HEK293 (cell line): Measurements from ENCODE around the gene RNF135.
"Not testable (repeated sequence)": the region's sequence is repeated elsewhere in the genome, so short reads cannot be mapped to it uniquely, and the experiment has no call there.

ENCODE experiments used
- CTCF ChIA-PET: fragments of 350-600 bp; formaldehyde crosslinking; extraction: SDS; loops from one replicate; lab custom pipeline; 2021; ENCODE audit warnings: antibody characterized with exemption; lab: Yijun Ruan, JAX
- POLR2A ChIA-PET: fragments of 300-600 bp; formaldehyde crosslinking; extraction: SDS; loops from one replicate; lab custom pipeline; 2020; ENCODE audit warnings: antibody characterized with exemption, inconsistent platforms; lab: Yijun Ruan, JAX
- H3K27ac ChIP-seq: fragments of 200-500 bp; sonication (Bioruptor generic); 2 replicates; pipeline ENCODE4 v1.5.1; 2014; ENCODE audit warnings: low read depth, low read length, control low read depth, inconsistent platforms; ENCODE audit errors: extremely low read depth
- H3K36me3 ChIP-seq, 2 experiments: fragments of 200-500 bp in 1 of 2; sonication (Bioruptor generic) in 1 of 2; 1 replicate in 1 of 2; 2 replicates in 1 of 2; pipeline ENCODE4 v1.5.1; 2014 to 2017; ENCODE audit warnings: inconsistent platforms in 2 of 2, low read length in 2 of 2; ENCODE audit not compliant: control insufficient read depth in 2 of 2, insufficient read depth in 1 of 2
- H3K4me1 ChIP-seq: fragments of 200-500 bp; sonication (Bioruptor generic); 2 replicates; pipeline ENCODE4 v1.5.1; 2014; ENCODE audit warnings: mild to moderate bottlenecking, low read length, inconsistent platforms; ENCODE audit not compliant: control insufficient read depth, insufficient read depth
- H3K4me3 ChIP-seq: 2 replicates; pipeline ENCODE4 v1.5.1; 2011; ENCODE audit warnings: low read depth, mild to moderate bottlenecking, control low read depth, low read length, moderate library complexity
- H3K9me3 ChIP-seq: fragments of 200-500 bp; sonication (Bioruptor generic); 2 replicates; pipeline ENCODE4 v1.5.1; 2014; ENCODE audit warnings: low read depth, low read length, inconsistent platforms; ENCODE audit not compliant: control insufficient read depth, insufficient read depth
- BCL11A ChIP-seq: fragments of 450-650 bp; formaldehyde crosslinking; IDR thresholded peaks from 2 replicates; pipeline ENCODE4 v1.5.1; 2016; ENCODE audit warnings: low read depth, missing biosample characterization, missing genetic modification characterization
- KLF1 ChIP-seq: fragments of 450-650 bp; formaldehyde crosslinking; IDR thresholded peaks from 2 replicates; pipeline ENCODE4 v1.5.1; 2016; ENCODE audit warnings: missing biosample characterization, missing genetic modification characterization
- SCRT2 ChIP-seq: fragments of 450-650 bp; formaldehyde crosslinking; IDR thresholded peaks from 2 replicates; pipeline ENCODE4 v1.5.1; 2016; ENCODE audit warnings: missing biosample characterization, missing genetic modification characterization
- ZBTB17 ChIP-seq: fragments of 450-650 bp; formaldehyde crosslinking; IDR thresholded peaks from 2 replicates; pipeline ENCODE4 v1.5.1; 2016; ENCODE audit warnings: missing biosample characterization, missing genetic modification characterization
- ZBTB26 ChIP-seq: fragments of 450-650 bp; formaldehyde crosslinking; optimal IDR thresholded peaks from 2 replicates; pipeline ENCODE3; 2016; ENCODE audit warnings: missing biosample characterization, mild to moderate bottlenecking, missing genetic modification characterization
- ZFP69B ChIP-seq: fragments of 450-650 bp; formaldehyde crosslinking; IDR thresholded peaks from 2 replicates; pipeline ENCODE4 v1.5.1; 2016; ENCODE audit warnings: missing biosample characterization, missing genetic modification characterization
- ZIC2 ChIP-seq: fragments of 450-650 bp; formaldehyde crosslinking; IDR thresholded peaks from 2 replicates; pipeline ENCODE4 v1.5.1; 2016; ENCODE audit warnings: missing biosample characterization, missing genetic modification characterization
- ZNF2 ChIP-seq: fragments of 450-650 bp; formaldehyde crosslinking; IDR thresholded peaks from 2 replicates; pipeline ENCODE4 v1.5.1; 2016; ENCODE audit warnings: missing biosample characterization, missing genetic modification characterization
- ZNF302 ChIP-seq: fragments of 450-650 bp; formaldehyde crosslinking; IDR thresholded peaks from 2 replicates; pipeline ENCODE4 v1.5.1; 2016; ENCODE audit warnings: missing biosample characterization, missing genetic modification characterization, low read depth
- ZNF341 ChIP-seq: fragments of 450-650 bp; formaldehyde crosslinking; IDR thresholded peaks from 2 replicates; pipeline ENCODE4; 2016; ENCODE audit warnings: low read depth, missing biosample characterization, missing genetic modification characterization
- ZNF416 ChIP-seq: fragments of 450-650 bp; formaldehyde crosslinking; IDR thresholded peaks from 2 replicates; pipeline ENCODE4 v1.5.1; 2016; ENCODE audit warnings: missing biosample characterization, missing genetic modification characterization
- ZNF510 ChIP-seq: fragments of 450-650 bp; formaldehyde crosslinking; IDR thresholded peaks from 2 replicates; pipeline ENCODE4 v1.5.1; 2018; ENCODE audit warnings: mild to moderate bottlenecking, missing genetic modification characterization, missing biosample characterization; ENCODE audit not compliant: insufficient replicate concordance
- ZNF558 ChIP-seq: fragments of 450-650 bp; formaldehyde crosslinking; IDR thresholded peaks from 2 replicates; pipeline ENCODE4 v1.5.1; 2016; ENCODE audit warnings: missing biosample characterization, missing genetic modification characterization
- ZNF560 ChIP-seq: fragments of 450-650 bp; formaldehyde crosslinking; IDR thresholded peaks from 2 replicates; pipeline ENCODE4 v1.5.1; 2017; ENCODE audit warnings: missing biosample characterization, missing genetic modification characterization, borderline replicate concordance
- ZNF600 ChIP-seq: fragments of 450-650 bp; formaldehyde crosslinking; IDR thresholded peaks from 2 replicates; pipeline ENCODE4 v1.5.1; 2016; ENCODE audit warnings: missing biosample characterization, missing genetic modification characterization
- ZNF610 ChIP-seq: fragments of 450-650 bp; formaldehyde crosslinking; IDR thresholded peaks from 2 replicates; pipeline ENCODE4 v1.5.1; 2016; ENCODE audit warnings: missing biosample characterization, missing genetic modification characterization, borderline replicate concordance
- ZNF639 ChIP-seq: fragments of 450-650 bp; formaldehyde crosslinking; IDR thresholded peaks from 2 replicates; pipeline ENCODE4 v1.5.1; 2016; ENCODE audit warnings: missing biosample characterization, missing genetic modification characterization
- ZNF660 ChIP-seq: fragments of 450-650 bp; IDR thresholded peaks from 2 replicates; pipeline ENCODE4 v1.5.1; 2018; ENCODE audit warnings: missing biosample characterization, mild to moderate bottlenecking, missing genetic modification characterization
- ZNF664 ChIP-seq: fragments of 450-650 bp; formaldehyde crosslinking; IDR thresholded peaks from 2 replicates; pipeline ENCODE4 v1.5.1; 2016; ENCODE audit warnings: missing biosample characterization, missing genetic modification characterization
- ZNF677 ChIP-seq: fragments of 450-650 bp; IDR thresholded peaks from 2 replicates; pipeline ENCODE4 v1.5.0; 2018; ENCODE audit warnings: missing biosample characterization, mild to moderate bottlenecking, missing genetic modification characterization, moderate library complexity
- ZNF747 ChIP-seq: fragments of 450-650 bp; formaldehyde crosslinking; IDR thresholded peaks from 2 replicates; pipeline ENCODE4 v1.5.1; 2016; ENCODE audit warnings: missing biosample characterization, missing genetic modification characterization
- ZNF785 ChIP-seq: fragments of 450-650 bp; formaldehyde crosslinking; IDR thresholded peaks from 2 replicates; pipeline ENCODE4 v1.5.1; 2016; ENCODE audit warnings: missing biosample characterization, missing genetic modification characterization
- ZNF830 ChIP-seq: fragments of 450-650 bp; IDR thresholded peaks from 2 replicates; pipeline ENCODE4 v1.5.0; 2018; ENCODE audit warnings: missing biosample characterization, missing genetic modification characterization, low read depth, mild to moderate bottlenecking, moderate library complexity
- ZSCAN23 ChIP-seq: fragments of 450-650 bp; formaldehyde crosslinking; IDR thresholded peaks from 2 replicates; pipeline ENCODE4 v1.5.1; 2016; ENCODE audit warnings: missing biosample characterization, missing genetic modification characterization

RNF135 gene

GRCh38 chr17:30961209-30962188 lies 9.3 kb upstream of the RNF135 start:
- ChIA-PET CTCF (interaction anchor here (0.6 kb wide), 1 partner anchor 556 kb away, joined by 3 read pairs; no protein-coding TSS in a partner anchor), POLR2A (no interaction called here)
- Histone ChIP-seq H3K27ac (no peak overlapping the region), H3K4me3 (no peak overlapping the region), H3K4me1 (no peaks in the 10 kb centered on the region), H3K9me3 (no peaks in the 10 kb centered on the region), H3K36me3 (peaks cover 4 to 8% of the 10 kb centered on the region in 2 experiments; a peak in 2 of 3 replicates)
- TF ChIP-seq ZNF558 (tag by site-specific recombination): no peak
- TF ChIP-seq ZNF560 (tag by site-specific recombination): no peak
- no peak for TF ChIP-seq ZNF341
- TF ChIP-seq ZNF600 (tag by site-specific recombination): 0 out of 2 replicates have a peak, but pooled peaks have one; percentile 43
- TF ChIP-seq KLF1 (tag by site-specific recombination): no peak
- TF ChIP-seq ZNF660 (tag by site-specific recombination): no peak
- no peak for TF ChIP-seq SCRT2

- H3K4me3 ChIP-seq, H3K27ac ChIP-seq, CTCF ChIA-PET, H3K9me3 ChIP-seq, H3K4me1 ChIP-seq, H3K36me3 ChIP-seq: not testable (repeated sequence)
- POLR2A ChIA-PET: interaction anchor here (0.7 kb wide), 1 partner anchor 364 kb away, joined by 6 read pairs; no protein-coding TSS in a partner anchor
Observed at GRCh38 chr17:30964312-30964711, 6.5 kb upstream of the RNF135 start.

GRCh38 chr17:30964876-30965275 lies 6.0 kb upstream of the RNF135 start:
- no peak overlapping the region for H3K4me3 ChIP-seq
- H3K9me3 ChIP-seq: no peaks in the 10 kb centered on the region
- TF ChIP-seq ZBTB17: no peak
- TF ChIP-seq ZNF610 (tag by site-specific recombination): no peak
- no peak for TF ChIP-seq ZNF639 (tag by site-specific recombination)
- no peak for TF ChIP-seq ZBTB26 (tag by site-specific recombination)
- TF ChIP-seq ZFP69B (tag by site-specific recombination): no peak
- TF ChIP-seq ZNF2 (tag by site-specific recombination): no peak
- no peak for TF ChIP-seq ZNF510
- no peak for TF ChIP-seq BCL11A (tag by site-specific recombination)
- TF ChIP-seq ZNF302 (tag by site-specific recombination): no peak
- no peak for TF ChIP-seq ZNF664
- TF ChIP-seq ZIC2 (tag by site-specific recombination): no peak
- no peak for TF ChIP-seq ZNF747 (tag by site-specific recombination)
- TF ChIP-seq ZNF677 (tag by site-specific recombination): no peak
- TF ChIP-seq ZSCAN23 (tag by site-specific recombination): no peak
- no peak for TF ChIP-seq ZNF785 (tag by site-specific recombination)
- no peak for TF ChIP-seq ZNF830 (tag by site-specific recombination)
- no peak for TF ChIP-seq ZNF416 (tag by site-specific recombination)
- H3K4me1 ChIP-seq: no peaks in the 10 kb centered on the region
- peaks cover 0 to 4% of the 10 kb centered on the region in 2 experiments; a peak in 1 of 3 replicates for H3K36me3 ChIP-seq
- H3K27ac ChIP-seq: no peak overlapping the region
- CTCF ChIA-PET: no interaction called here
- POLR2A ChIA-PET: no interaction called here
